Measurements from ENCODE around the gene BRCA1. TPM values are rescaled to one million over a fixed set of nuclear protein-coding genes. Genes with fewer than 3 reads are reported as not detected.

Gene BRCA1
- total RNA-seq, 4 donors from 2014 or later = 6.3 to 20.7 (median 9.8) TPM

GRCh38 chr17:43020789-43021740 is 104.1 kb downstream of the BRCA1 start:
- H3K4me1 ChIP-seq = peaks cover 20 to 71% (median 39%) of the 10 kb centered on the region in 3 donors
- TF ChIP-seq, protein P1, sequence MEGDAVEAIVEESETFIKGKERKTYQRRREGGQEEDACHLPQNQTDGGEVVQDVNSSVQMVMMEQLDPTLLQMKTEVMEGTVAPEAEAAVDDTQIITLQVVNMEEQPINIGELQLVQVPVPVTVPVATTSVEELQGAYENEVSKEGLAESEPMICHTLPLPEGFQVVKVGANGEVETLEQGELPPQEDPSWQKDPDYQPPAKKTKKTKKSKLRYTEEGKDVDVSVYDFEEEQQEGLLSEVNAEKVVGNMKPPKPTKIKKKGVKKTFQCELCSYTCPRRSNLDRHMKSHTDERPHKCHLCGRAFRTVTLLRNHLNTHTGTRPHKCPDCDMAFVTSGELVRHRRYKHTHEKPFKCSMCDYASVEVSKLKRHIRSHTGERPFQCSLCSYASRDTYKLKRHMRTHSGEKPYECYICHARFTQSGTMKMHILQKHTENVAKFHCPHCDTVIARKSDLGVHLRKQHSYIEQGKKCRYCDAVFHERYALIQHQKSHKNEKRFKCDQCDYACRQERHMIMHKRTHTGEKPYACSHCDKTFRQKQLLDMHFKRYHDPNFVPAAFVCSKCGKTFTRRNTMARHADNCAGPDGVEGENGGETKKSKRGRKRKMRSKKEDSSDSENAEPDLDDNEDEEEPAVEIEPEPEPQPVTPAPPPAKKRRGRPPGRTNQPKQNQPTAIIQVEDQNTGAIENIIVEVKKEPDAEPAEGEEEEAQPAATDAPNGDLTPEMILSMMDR (IDR thresholded peaks at IDR 0.05) = no peak
- peak in 1 of 4 donors; percentile 28 for TF ChIP-seq POLR2A (IDR thresholded peaks at IDR 0.05)
- intact Hi-C loops (cut with DNase I) = loop anchor here (10.0 kb wide), 1 partner anchor 104 kb away; the partner anchor contains the start of gene BRCA1

DNA sequence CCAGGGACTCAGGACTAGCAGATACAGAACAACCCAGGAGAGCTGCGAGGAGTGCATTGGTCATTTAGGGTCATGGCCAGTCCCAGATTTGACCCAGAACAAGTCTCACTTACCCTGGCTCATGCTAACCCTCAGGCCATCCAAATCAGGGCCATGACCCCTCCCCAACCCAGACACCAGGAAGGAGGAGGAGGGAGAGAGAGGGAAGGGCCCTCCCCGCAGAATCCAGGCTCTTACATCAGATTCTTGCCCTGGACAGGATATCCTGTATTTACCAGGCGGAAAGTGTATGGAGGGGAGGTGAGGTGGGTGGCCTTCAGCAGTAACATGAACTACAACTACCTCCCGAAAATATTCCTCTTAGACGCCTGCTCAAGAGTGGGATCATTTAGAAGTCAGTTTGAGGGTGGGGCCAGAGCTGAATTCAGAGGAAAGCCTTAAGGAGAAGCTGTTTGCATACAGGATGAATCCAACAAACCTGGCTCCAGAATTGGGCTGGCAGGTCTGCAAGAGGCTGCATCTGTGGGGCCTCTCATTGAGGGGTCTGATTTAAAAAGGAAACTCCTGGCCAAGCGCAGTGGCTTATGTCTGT is 105.0 kb downstream of the BRCA1 start:
- H3K36me3 ChIP-seq = peaks cover 5 to 33% (median 7%) of the 10 kb centered on the region in 3 donors
- no peak for TF ChIP-seq POLR2A (IDR thresholded peaks at IDR 0.05)
- TF ChIP-seq, protein P1 (IDR thresholded peaks at IDR 0.05) = no peak
- H3K27ac ChIP-seq = peak overlapping the region; percentile 46 to 92 (median 86)
- intact Hi-C loops (cut with DNase I) = loop anchor here (10.0 kb wide), 1 partner anchor 105 kb away; the partner anchor contains the start of gene BRCA1
- H3K9me3 ChIP-seq = no peaks in the 10 kb centered on the region
- 42 to 64% methylated on average over 2 to 5 of the region's 6 CpGs for WGBS, 2 donors
- peak overlapping the region in 3 of 4 donors; percentile 77 to 97 (median 88) for H3K4me3 ChIP-seq
- no peak for DNase-seq
- H3K4me1 ChIP-seq = peaks cover 20 to 75% (median 41%) of the 10 kb centered on the region in 3 donors
- no peaks in the 10 kb centered on the region for H3K27me3 ChIP-seq

More at GRCh38 chr17:43020789-43021740, 104.1 kb downstream of the BRCA1 start:
- Histone ChIP-seq H3K4me3 (peak overlapping the region; percentile 77 to 97 (median 84)), H3K27me3 (no peaks in the 10 kb centered on the region), H3K9me3 (no peaks in the 10 kb centered on the region), H3K36me3 (peaks cover 2 to 24% (median 5%) of the 10 kb centered on the region in 3 donors), H3K27ac (peak overlapping the region; percentile 80 to 96 (median 91))
- DNase-seq = no peak
- WGBS, 2 donors = 23 to 56% methylated on average over 5 to 17 of the region's 40 CpGs

GRCh38 chr17:43019418-43019817 is 105.7 kb downstream of the BRCA1 start:
- Histone ChIP-seq H3K36me3 (peaks cover 5 to 40% (median 7%) of the 10 kb centered on the region in 3 donors), H3K4me1 (peaks cover 14 to 77% (median 48%) of the 10 kb centered on the region in 3 donors), H3K27ac (peak overlapping the region; percentile 46 to 92 (median 86)), H3K4me3 (peak overlapping the region in 3 of 4 donors; percentile 2 to 97 (median 88)), H3K9me3 (no peaks in the 10 kb centered on the region), H3K27me3 (no peaks in the 10 kb centered on the region)
- no peak for TF ChIP-seq POLR2A (IDR thresholded peaks at IDR 0.05)
- TF ChIP-seq, protein P1 (IDR thresholded peaks at IDR 0.05) = no peak
- 35 to 40% methylated on average over 7 of the region's 7 CpGs for WGBS, 2 donors
- DNase-seq = no peak
- intact Hi-C loops (cut with DNase I) = no loop called here

DNA sequence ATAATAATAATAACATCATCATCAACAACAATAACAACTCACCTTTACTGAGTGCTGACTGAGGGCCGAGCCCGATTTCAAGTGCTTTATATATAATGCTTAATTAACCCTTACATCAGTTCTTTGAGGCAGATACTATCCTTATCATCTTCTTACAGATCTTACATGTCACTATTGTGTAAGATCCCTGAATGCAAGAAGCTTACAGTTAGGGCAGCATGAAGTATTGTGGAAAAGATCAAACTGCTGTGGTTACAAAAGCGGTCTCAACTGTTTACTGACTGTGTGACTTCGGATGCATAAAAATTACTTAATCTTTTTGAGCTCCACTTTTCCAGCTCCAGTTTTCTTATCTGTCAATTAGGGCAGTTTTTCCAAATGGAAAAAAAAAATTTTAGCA is 106.2 kb downstream of the BRCA1 start:
- intact Hi-C loops (cut with DNase I) = no loop called here
- Histone ChIP-seq H3K27ac (peak overlapping the region in 3 of 4 donors; percentile 38 to 92 (median 90)), H3K4me3 (peak overlapping the region in 1 of 4 donors; percentile 88), H3K4me1 (peaks cover 16 to 77% (median 47%) of the 10 kb centered on the region in 3 donors), H3K36me3 (peaks cover 7 to 45% (median 7%) of the 10 kb centered on the region in 3 donors), H3K9me3 (no peaks in the 10 kb centered on the region), H3K27me3 (no peaks in the 10 kb centered on the region)
- no peak for TF ChIP-seq POLR2A (IDR thresholded peaks at IDR 0.05)
- TF ChIP-seq, protein P1 (IDR thresholded peaks at IDR 0.05) = no peak
- WGBS, 2 donors = 35 to 38% methylated on average over 4 of the region's 4 CpGs
- no peak for DNase-seq

Data from esophagus squamous epithelium (tissue), 5 donors.